K562 (cell line): ENCODE data around the gene IPO11. TPM values are rescaled to one million over a fixed set of nuclear protein-coding genes. Genes with fewer than 3 reads are reported as not detected.
A peak's percentile ranks its signal among the peaks of the same experiment; 100 is the strongest.

Source experiments
- ADNP ChIP-seq: fragments of 200-800 bp; sonication (Bioruptor generic); IDR thresholded peaks from 2 replicates; pipeline ENCODE4 v1.6.1; 2016; ENCODE audit warnings: missing genetic modification characterization, missing compliant biosample characterization
- CHCHD3 ChIP-seq: fragments of 250-450 bp; sonication (Bioruptor Pico); IDR thresholded peaks from 2 replicates; pipeline ENCODE4 v2.1.2; 2022; ENCODE audit warnings: mild to moderate bottlenecking
- ERF ChIP-seq: fragments of 450-650 bp; formaldehyde crosslinking; IDR thresholded peaks from 2 replicates; pipeline ENCODE4 v1.4.0; 2020; ENCODE audit warnings: mild to moderate bottlenecking, mixed read lengths
- FOXK2 ChIP-seq, 2 experiments: fragments of 450-650 bp; IDR thresholded peaks in 1 of 2; conservative IDR thresholded peaks in 1 of 2; 2 replicates each; pipeline ENCODE4 v1.6.1; 2016; ENCODE audit warnings: low read depth in 2 of 2, mild to moderate bottlenecking in 1 of 2
- GATA2 ChIP-seq: sonication (generic); formaldehyde crosslinking; IDR thresholded peaks from 2 replicates; pipeline ENCODE4 v1.4.0; 2020; ENCODE audit warnings: mild to moderate bottlenecking, missing genetic modification reagents
- HCFC1 ChIP-seq: IDR thresholded peaks from 2 replicates; pipeline ENCODE4 v1.6.1; 2012; ENCODE audit warnings: low read depth, low read length, improper control_type of control experiment
- IRF1 ChIP-seq: sonication (generic); formaldehyde crosslinking; IDR thresholded peaks from 2 replicates; pipeline ENCODE4 v1.8.0; 2022; ENCODE audit warnings: missing genetic modification reagents, mild to moderate bottlenecking, borderline replicate concordance
- JUND ChIP-seq, 2 experiments: IDR thresholded peaks; 2 replicates in 1 of 2; 3 replicates in 1 of 2; pipeline ENCODE4 v1.6.1; 2011; ENCODE audit warnings: borderline replicate concordance in 2 of 2, low read depth in 2 of 2, low read length in 2 of 2, improper control_type of control experiment in 1 of 2, missing biosample characterization in 1 of 2, missing genetic modification characterization in 1 of 2, missing genetic modification reagents in 1 of 2
- KLF16 ChIP-seq: IDR thresholded peaks from 2 replicates; pipeline ENCODE4 v1.6.1; 2016; ENCODE audit warnings: antibody characterized with exemption
- MAZ ChIP-seq, 2 experiments: fragments of 450-650 bp in 1 of 2; sonication (generic) in 1 of 2; formaldehyde crosslinking; IDR thresholded peaks in 1 of 2; conservative IDR thresholded peaks in 1 of 2; 2 replicates each; pipeline versions ENCODE4 v1.4.0 to v1.5.0; 2020; ENCODE audit warnings: mild to moderate bottlenecking in 1 of 2, missing genetic modification reagents in 1 of 2
- MTA3 ChIP-seq: fragments of 450-650 bp; formaldehyde crosslinking; IDR thresholded peaks from 2 replicates; pipeline ENCODE4 v1.6.1; 2017; ENCODE audit warnings: mild to moderate bottlenecking, borderline replicate concordance
- NFE2 ChIP-seq: IDR thresholded peaks from 2 replicates; pipeline ENCODE4 v1.6.1; 2014; ENCODE audit warnings: antibody characterized with exemption, low read depth
- NFIX ChIP-seq: fragments of 250-450 bp; sonication (Bioruptor Pico); IDR thresholded peaks from 2 replicates; pipeline ENCODE4 v1.4.0; 2020; ENCODE audit warnings: low read depth, mild to moderate bottlenecking, moderate library complexity
- RREB1 ChIP-seq: fragments of 250-450 bp; sonication (Bioruptor Pico); IDR thresholded peaks from 2 replicates; pipeline ENCODE4 v1.4.0; 2020
- TBL1XR1 ChIP-seq, 2 experiments: IDR thresholded peaks; 2 replicates each; pipeline ENCODE4 v1.6.1; 2012; ENCODE audit warnings: improper control_type of control experiment in 2 of 2, low read length in 2 of 2, mild to moderate bottlenecking in 1 of 2
- TCF15 ChIP-seq: fragments of 250-450 bp; sonication (Bioruptor Pico); IDR thresholded peaks from 2 replicates; pipeline ENCODE4 v1.8.0; 2022; ENCODE audit warnings: moderate library complexity, mild to moderate bottlenecking, inconsistent platforms
- THRA ChIP-seq: fragments of 450-650 bp; IDR thresholded peaks from 2 replicates; pipeline ENCODE4 v1.6.1; 2017; ENCODE audit warnings: mild to moderate bottlenecking, moderate library complexity
- ZBTB17 ChIP-seq: fragments of 450-650 bp; formaldehyde crosslinking; IDR thresholded peaks from 2 replicates; pipeline ENCODE4 v1.4.0; 2020; ENCODE audit warnings: mild to moderate bottlenecking
- polyA plus RNA-seq, 8 experiments: library from polyadenylated mRNA; depleted of rRNA in 4 of 8; stranded (reverse) in 5 of 8; unstranded in 3 of 8; fragments of >200 nt; fragmentation: Nextera tagmentation in 2 of 8; fragmentation: Illumina TruSeq in 1 of 8; extraction: Ambion mirVana in 2 of 8; extraction: Trizol in 1 of 8; gene quantifications; 2 replicates each; pipeline versions ENCODE4 v1.2.1 to v1.2.3, GENCODE V29; 2011 to 2014; ENCODE audit warnings: inconsistent platforms in 1 of 8, missing spikeins in 1 of 8
- total RNA-seq, 7 experiments: library from RNA; depleted of rRNA in 6 of 7; stranded (reverse); fragments of >200 nt in 6 of 7; fragmentation: Illumina TruSeq in 2 of 7; extraction: Trizol in 2 of 7; gene quantifications; 2 replicates each; pipeline versions ENCODE4 v1.2.1 to v1.2.3, GENCODE V29; 2011 to 2021; ENCODE audit warnings: low replicate concordance in 1 of 7

The IPO11 gene
- total and polyA plus RNA-seq, 9 of the 15 experiments (the other 6 are each of a cell fraction or from before 2014, with no cell fraction given): 38.7 to 96.0 (median 70.9) TPM

- TF ChIP-seq TCF15 (CRISPR knock-in tag) (no peak), CHCHD3 (CRISPR knock-in tag) (no peak), HCFC1 (no peak), FOXK2 (conservative IDR thresholded peaks at IDR 0.05 in 1 of 2, IDR thresholded peaks at IDR 0.05 in 1 of 2; ENCODE audit: low read depth in 2 of 2) (peak; percentile 67 to 77; a peak in 3 of 4 replicates), IRF1 (CRISPR knock-in tag) (no peak), KLF16 (no peak), GATA2 (peak; percentile 44; the same call in 1 of the 2 replicates), TBL1XR1 (IDR thresholded peaks at IDR 0.05; ENCODE audit: low read length in 2 of 2) (peak in 1 of 2 experiments; percentile 77; a peak in 1 of 4 replicates), NFE2 (peak; percentile 87), JUND (IDR thresholded peaks at IDR 0.05; ENCODE audit: borderline replicate concordance, low read depth, low read length) (peak; percentile 73; the same call in 1 of the 2 replicates), JUND (tag; IDR thresholded peaks at IDR 0.05; ENCODE audit: borderline replicate concordance, low read depth, low read length) (peak; percentile 71; the same call in 1 of the 3 replicates), ZBTB17 (CRISPR knock-in tag) (no peak), RREB1 (no peak), ADNP (no peak; the same call in 1 of the 2 replicates), MAZ (CRISPR knock-in tag; conservative IDR thresholded peaks at IDR 0.05 in 1 of 2, IDR thresholded peaks at IDR 0.05 in 1 of 2) (no peak), MTA3 (peak; percentile 82; the same call in 1 of the 2 replicates), THRA (no peak), ERF (CRISPR knock-in tag) (no peak), NFIX (no peak)
Observed at GRCh38 chr5:62538017-62538942, 125.7 kb downstream of the IPO11 start (continued).
